ENCODE results near the gene RPE.

- TF ChIP-seq TCF12 (IDR thresholded peaks at IDR 0.05; ENCODE audit: low read depth) (no peak), REST (IDR thresholded peaks at IDR 0.05; ENCODE audit: low read depth) (no peak), EP300 (IDR thresholded peaks at IDR 0.05; ENCODE audit: borderline replicate concordance) (no peak), CEBPB (IDR thresholded peaks at IDR 0.05) (no peak)
Measured at GRCh38 chr2:209984291-209984690, 18.1 kb upstream of the RPE start.

Measured in Ishikawa (cell line).